Heart left ventricle (tissue), 16 donors: Measurements from ENCODE around the gene PRSS36. TPM values are rescaled to one million over a fixed set of nuclear protein-coding genes. Genes with fewer than 3 reads are reported as not detected.

Source experiments
- ATAC-seq, 4 donors: fragments of 200-7000 bp; cut with Tn5 transposase; one replicate each; pipeline ENCODE4 v1.9.1; 2020 to 2022; ENCODE audit warnings: moderate library complexity in 4 of 4, mild to moderate bottlenecking in 3 of 4, moderate number of reproducible peaks in 1 of 4
- DNase-seq, 5 donors: peaks; one replicate each; pipeline ENCODE4 v3.0.0-alpha.2; 2020
- H3K27ac ChIP-seq, 12 donors: fragments of 200-600 bp; sonication (generic) in 4 of 12; one replicate each; pipeline versions ENCODE4 v1.5.0 to v1.8.0; 2016 to 2022; ENCODE audit warnings: mild to moderate bottlenecking in 2 of 12
- H3K27me3 ChIP-seq, 9 donors: fragments of 200-600 bp; sonication (generic) in 2 of 9; one replicate each; pipeline versions ENCODE4 v1.5.1 to v1.8.0; 2016 to 2022; ENCODE audit warnings: mild to moderate bottlenecking in 3 of 9
- H3K36me3 ChIP-seq, 9 donors: fragments of 200-600 bp; sonication (generic) in 2 of 9; one replicate each; pipeline versions ENCODE4 v1.5.0 to v1.8.0; 2018 to 2022; ENCODE audit warnings: mild to moderate bottlenecking in 2 of 9
- H3K4me1 ChIP-seq, 12 donors: fragments of 200-600 bp; sonication (generic) in 4 of 12; one replicate each; pipeline versions ENCODE4 v1.5.0 to v1.8.0; 2016 to 2022; ENCODE audit warnings: mild to moderate bottlenecking in 3 of 12
- H3K4me3 ChIP-seq, 12 donors: fragments of 200-600 bp; sonication (generic) in 4 of 12; one replicate each; pipeline versions ENCODE4 v1.5.0 to v1.8.0; 2017 to 2022; ENCODE audit warnings: mild to moderate bottlenecking in 9 of 12, moderate library complexity in 4 of 12
- H3K9me3 ChIP-seq, 12 donors: fragments of 200-600 bp; sonication (generic) in 4 of 12; one replicate each; pipeline versions ENCODE4 v1.5.0 to v1.8.0; 2016 to 2022; ENCODE audit warnings: mild to moderate bottlenecking in 1 of 12
- CTCF ChIP-seq, 12 donors: fragments of 200-600 bp; sonication (generic) in 4 of 12; IDR thresholded peaks; one replicate each; pipeline versions ENCODE4 v1.5.0 to v1.8.0; 2018 to 2022; ENCODE audit warnings: antibody characterized with exemption in 12 of 12, mild to moderate bottlenecking in 5 of 12
- POLR2A ChIP-seq, 2 donors: fragments of 450-650 bp; IDR thresholded peaks; one replicate each; pipeline ENCODE4 v1.6.1; 2017; ENCODE audit warnings: antibody characterized with exemption in 2 of 2, mild to moderate bottlenecking in 2 of 2, moderate library complexity in 2 of 2
- WGBS, 4 donors: extraction: QIAGEN DNeasy Blood & Tissue Kit in 2 of 4; methylation state at CpG; one replicate each; pipeline versions ENCODE4 v1.1.5 to v1.1.7; 2013 to 2018; 5-methylcytosine and 5-hydroxymethylcytosine counted together
- intact Hi-C, 10 donors: fragments of 100-400 bp; cut with DNase I; formaldehyde crosslinking; loops; one replicate each; pipeline versions ENCODE4 v1.11.1 to v1.14.2; 2022
- polyA plus RNA-seq, 2 donors: library from polyadenylated mRNA; stranded (reverse); fragments of 200-250 nt; gene quantifications; one replicate each; pipeline ENCODE4 v1.2.3, GENCODE V29; 2013
- total RNA-seq, 9 donors: library from RNA; depleted of rRNA in 2 of 9; stranded (reverse); fragments of >200 nt in 2 of 9; fragmentation: NEBNext Ultra II Directional in 3 of 9; extraction: Animal tissue kit (Norgen Biotek cat#: 25700) in 3 of 9; gene quantifications; one replicate each; pipeline versions ENCODE4 v1.1.0 to v1.2.4, GENCODE V29; 2016 to 2023
- donor health status: ischemic (EF 13 %, LVEDD 7.1; RV severe dilation, severe dysfunction).
- donor health status: healthy with polysubstance abuse.
- donor health status: DM: no; HTN: yes; CAD: no.
- donor health status: DM: no; HTN: no; CAD: no.
- donor health status: ischemic (EF 25% LVEDD 6.9; RV normal size, moderate dysfunction).
- donor health status: ischemic (EF 25% LVEDD 5.7; RV mildly dilated, moderate dysfunction).
- donor health status: healthy.
- donor health status: DM: yes; HTN: yes; CAD: no.
- donor health status: ischemic (EF 35%, LVEDD 5.7; RV mildly dilated, moderate dysfunction).
- donor health status: nonischemic (EF 11% LVEDD 7.7; RV severe dilation, severe dysfunction).
- donor health status: DM: yes; HTN: yes; CAD: no.
- donor health status: PGD.
- donor health status: ischemic (EF 29% LVEDD 5.4; RV normal size, mild dysfunction).
- donor health status: nonischemic (EF 23%, LVEDD 6.1; RV moderate dilation, normal function).

PRSS36 gene
- total and polyA plus RNA-seq, 11 donors, result 0.35 to 5.1 (median 1.2) TPM

GRCh38 chr16:31190061-31190460, 40.2 kb upstream of the PRSS36 start:
- H3K36me3 ChIP-seq, result peaks cover 14 to 100% (median 100%) of the 10 kb centered on the region in 9 donors
- peaks cover 0 to 20% (median 2%) of the 10 kb centered on the region in 12 donors for H3K4me1 ChIP-seq
- 93 to 96% (median 95%) methylated on average over 12 of the region's 12 CpGs for WGBS, 4 donors
- TF ChIP-seq POLR2A (IDR thresholded peaks at IDR 0.05) (no peak), CTCF (IDR thresholded peaks at IDR 0.05) (no peak)
- H3K9me3 ChIP-seq, result no peaks in the 10 kb centered on the region
- intact Hi-C loops, result loop anchor here in 1 of 10 donors (10.0 kb wide), 1 partner anchor 235 kb away; the partner anchor contains the start of gene COX6A2
- no peak overlapping the region for H3K4me3 ChIP-seq
- no peak for DNase-seq
- no peak overlapping the region for H3K27ac ChIP-seq
- no peaks in the 10 kb centered on the region for H3K27me3 ChIP-seq
- no peak for ATAC-seq

GRCh38 chr16:31189412-31189778, 39.5 kb upstream of the PRSS36 start:
- no peak for DNase-seq
- ATAC-seq, result no peak
- intact Hi-C loops, result loop anchor here in 6 of 10 donors (10.0 kb wide), 3 partner anchors 115 to 265 kb away; partner anchors contain the start of genes ZNF843 (in 4 of the 6), ARMC5 (in 1 of the 6), ZNF646 (in 1 of the 6) and ZNF668 (in 1 of the 6)
- no peak overlapping the region for H3K4me3 ChIP-seq
- H3K27ac ChIP-seq, result no peak overlapping the region
- H3K4me1 ChIP-seq, result peaks cover 0 to 22% (median 2%) of the 10 kb centered on the region in 12 donors
- no peaks in the 10 kb centered on the region for H3K9me3 ChIP-seq
- TF ChIP-seq POLR2A (IDR thresholded peaks at IDR 0.05), result no peak
- no peak for TF ChIP-seq CTCF (IDR thresholded peaks at IDR 0.05)
- WGBS, 4 donors, result 85 to 94% (median 92%) methylated on average over 2 of the region's 2 CpGs
- H3K27me3 ChIP-seq, result no peaks in the 10 kb centered on the region
- H3K36me3 ChIP-seq, result peaks cover 14 to 100% (median 100%) of the 10 kb centered on the region in 9 donors

- Histone ChIP-seq H3K4me3 (no peak overlapping the region), H3K27ac (no peak overlapping the region), H3K36me3 (peaks cover 14 to 100% (median 100%) of the 10 kb centered on the region in 9 donors), H3K9me3 (no peaks in the 10 kb centered on the region), H3K27me3 (no peaks in the 10 kb centered on the region), H3K4me1 (peaks cover 0 to 26% (median 7%) of the 10 kb centered on the region in 12 donors)
- intact Hi-C loops, result loop anchor here in 6 of 10 donors (10.0 kb wide), 3 partner anchors 114 to 266 kb away; partner anchors contain the start of genes ZNF843 (in 4 of the 6), ARMC5 (in 1 of the 6), ZNF646 (in 1 of the 6) and ZNF668 (in 1 of the 6)
- DNase-seq (no peak), ATAC-seq (no peak)
- TF ChIP-seq CTCF (IDR thresholded peaks at IDR 0.05) (no peak), POLR2A (IDR thresholded peaks at IDR 0.05) (no peak)
- WGBS, 4 donors, result 85 to 88% (median 86%) methylated on average over 3 of the region's 3 CpGs
These were observed 38.9 kb upstream of the PRSS36 start for GRCh38 chr16:31188450-31189411.

GRCh38 chr16:31187808-31188189, 37.9 kb upstream of the PRSS36 start:
- Histone ChIP-seq H3K36me3 (peaks cover 14 to 100% (median 100%) of the 10 kb centered on the region in 9 donors), H3K27ac (no peak overlapping the region), H3K4me3 (no peak overlapping the region), H3K9me3 (no peaks in the 10 kb centered on the region), H3K4me1 (peaks cover 0 to 36% (median 16%) of the 10 kb centered on the region in 12 donors), H3K27me3 (no peaks in the 10 kb centered on the region)
- DNase-seq (no peak), ATAC-seq (no peak)
- TF ChIP-seq CTCF (IDR thresholded peaks at IDR 0.05), result no peak
- TF ChIP-seq POLR2A (IDR thresholded peaks at IDR 0.05), result no peak
- WGBS, 4 donors, result 84 to 86% (median 84%) methylated on average over 8 of the region's 8 CpGs
- intact Hi-C loops, result loop anchor here in 6 of 10 donors (10.0 kb wide), 3 partner anchors 113 to 267 kb away; partner anchors contain the start of genes ZNF843 (in 4 of the 6), ARMC5 (in 1 of the 6), ZNF646 (in 1 of the 6) and ZNF668 (in 1 of the 6)
